Gastrocnemius medialis (tissue), 4 donors: ENCODE measurements around the gene N4BP2L1.

Experiments
- CTCF ChIP-seq, 5 experiments: fragments of 450-650 bp in 3 of 5; fragments of 200-600 bp in 2 of 5; sonication (generic) in 2 of 5; IDR thresholded peaks in 4 of 5; conservative IDR thresholded peaks in 1 of 5; 1 replicate in 4 of 5; 2 replicates in 1 of 5; pipeline ENCODE4 v1.5.1; 2016 to 2019; ENCODE audit warnings: antibody characterized with exemption in 5 of 5, mild to moderate bottlenecking in 3 of 5, moderate library complexity in 3 of 5
- POLR2A ChIP-seq, 2 donors: fragments of 450-650 bp; IDR thresholded peaks; one replicate each; pipeline ENCODE4 v1.6.1; 2017; ENCODE audit warnings: antibody characterized with exemption in 2 of 2, mild to moderate bottlenecking in 2 of 2, moderate library complexity in 2 of 2

DNA sequence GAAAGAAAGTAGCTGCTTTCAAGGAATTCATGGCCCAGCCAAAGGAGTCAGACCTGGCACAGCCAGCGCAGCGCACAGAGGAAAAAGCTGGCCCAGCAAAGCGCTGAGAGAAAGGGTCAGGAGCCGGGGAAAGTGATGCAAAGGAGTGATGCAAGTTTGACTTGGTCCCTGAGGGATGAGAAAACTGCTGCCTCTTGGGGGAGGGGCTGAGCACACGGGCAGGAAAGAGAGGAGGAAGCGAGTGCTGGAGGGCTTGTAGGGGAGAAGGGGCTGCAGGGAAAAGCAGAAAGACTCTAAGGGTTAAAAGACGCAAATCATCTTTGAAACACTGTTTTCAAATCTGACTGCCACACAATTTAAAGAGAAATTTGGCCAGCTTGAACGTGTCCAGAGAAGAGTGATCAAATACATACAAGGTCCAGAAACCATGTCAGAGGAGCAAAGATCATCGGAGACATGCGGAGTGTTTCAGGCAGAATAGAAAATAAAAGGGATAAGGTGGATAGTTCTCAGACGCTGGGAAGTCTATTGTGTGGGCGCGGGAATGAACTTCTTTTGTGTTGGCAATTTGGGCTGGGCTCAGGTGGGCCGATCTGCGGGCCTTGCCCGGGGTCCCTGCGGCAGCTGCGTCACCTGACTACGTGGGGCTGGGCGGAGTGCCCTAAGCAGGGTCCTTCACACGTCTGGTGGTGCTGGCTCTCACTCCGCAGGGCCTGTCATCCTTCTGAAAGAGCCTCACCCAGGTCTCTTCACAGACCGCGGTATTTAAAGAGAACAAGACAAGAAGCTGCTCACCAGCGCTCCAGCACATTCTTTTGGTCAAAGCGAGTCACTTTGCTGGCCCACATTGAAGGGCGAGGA is 18.1 kb downstream of the N4BP2L1 start:
- no peak for TF ChIP-seq POLR2A (IDR thresholded peaks at IDR 0.05)
- TF ChIP-seq CTCF (IDR thresholded peaks at IDR 0.05 in 4 of 5, conservative IDR thresholded peaks at IDR 0.05 in 1 of 5): no peak
